DMS53 treated with DMSO at 0.1 percent for 48 hours (cell line): ENCODE data around the gene KRT16.
"Not testable (repeated sequence)": the region's sequence is repeated elsewhere in the genome, so short reads cannot be mapped to it uniquely, and the experiment has no call there.

Experiments used
- DNase-seq: peaks from one replicate; lab custom pipeline; 2025; ENCODE audit not compliant: unreplicated experiment; lab: John Stamatoyannopoulos, UW

The KRT16 gene

GRCh38 chr17:41617136-41617535 lies 4.6 kb upstream of the KRT16 start:
- DNase-seq, result no peak

GRCh38 chr17:41616486-41616885 lies 3.9 kb upstream of the KRT16 start:
- DNase-seq, result not testable (repeated sequence)

DNA sequence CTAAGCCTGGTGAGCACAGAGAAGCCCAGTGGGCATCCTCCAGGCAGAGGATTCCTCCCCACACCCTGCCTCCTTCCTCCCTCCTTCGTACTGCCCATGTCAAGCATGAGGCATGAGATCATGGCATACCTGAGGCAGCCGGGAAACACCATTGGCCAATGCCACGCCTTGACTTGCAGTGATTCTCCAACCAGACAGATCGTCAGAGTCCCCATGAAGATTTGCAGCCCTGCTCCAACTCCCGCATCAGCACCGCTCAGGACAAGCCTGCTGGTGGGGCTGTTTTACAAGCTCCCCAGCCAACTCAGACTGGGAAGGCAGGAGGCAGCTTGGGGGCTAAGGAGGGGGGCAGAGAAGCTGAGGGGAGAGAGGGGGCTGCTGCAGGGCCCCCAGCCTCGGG lies 2.9 kb upstream of the KRT16 start:
- no peak for DNase-seq

DNA sequence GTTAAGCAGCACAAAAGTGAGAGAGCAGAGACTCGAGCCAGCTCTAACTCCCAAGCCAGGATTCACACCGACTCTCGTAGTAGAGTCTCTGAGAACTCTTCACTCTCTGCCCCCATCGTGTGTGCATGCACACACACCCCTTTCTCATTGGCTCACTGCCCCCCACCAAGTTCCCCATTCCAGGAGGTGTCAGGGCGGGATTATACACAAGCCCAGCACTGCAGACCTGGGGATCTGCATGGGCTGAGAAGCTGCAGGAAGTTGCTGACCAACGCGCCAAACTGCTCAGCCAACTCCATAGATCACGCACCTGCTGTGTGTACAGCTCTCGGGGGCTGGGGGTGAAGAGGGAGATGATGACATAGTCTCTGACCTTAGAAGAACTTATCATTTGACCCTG lies 2.2 kb upstream of the KRT16 start:
- DNase-seq, result not testable (repeated sequence)

- no peak for DNase-seq
Observed at GRCh38 chr17:41614098-41614497, 1.5 kb upstream of the KRT16 start.

- no peak for DNase-seq
Observed at GRCh38 chr17:41613277-41614082, 913 bp upstream of the KRT16 start.

DNA sequence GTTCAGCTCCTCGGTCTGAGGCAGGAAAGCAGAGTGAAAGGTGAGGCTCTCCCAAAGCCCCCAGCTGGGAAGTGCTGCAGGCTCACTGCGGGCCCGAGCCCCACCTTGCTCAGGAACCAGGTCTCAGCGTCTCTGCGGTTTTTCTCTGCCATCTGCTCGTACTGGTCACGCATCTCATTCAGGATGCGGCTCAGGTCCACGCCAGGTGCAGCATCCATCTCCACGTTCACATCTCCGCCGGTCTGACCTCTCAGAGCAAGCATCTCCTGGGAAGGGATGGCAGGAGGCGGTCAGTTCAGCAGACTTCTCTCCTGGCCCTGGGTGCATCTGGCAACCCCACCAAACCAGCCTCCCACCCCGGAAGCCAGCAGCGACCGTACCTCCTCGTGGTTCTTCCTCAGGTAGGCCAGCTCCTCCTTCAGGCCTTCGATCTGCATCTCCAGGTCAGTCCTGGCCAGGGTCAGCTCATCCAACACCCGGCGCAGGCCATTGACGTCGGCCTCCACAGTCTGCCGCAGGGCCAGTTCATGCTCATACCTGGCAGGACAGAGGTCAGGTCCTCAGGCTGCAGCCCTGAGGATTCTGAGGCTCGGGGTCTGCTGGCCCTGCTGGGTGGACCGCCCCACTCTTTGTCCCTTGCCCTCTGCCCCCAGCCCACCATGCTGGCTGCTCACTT lies 1.5 kb downstream of the KRT16 start:
- DNase-seq, result no peak

GRCh38 chr17:41610061-41610517 lies 2.5 kb downstream of the KRT16 start:
- not testable (repeated sequence) for DNase-seq

- not testable (repeated sequence) for DNase-seq
Observed at GRCh38 chr17:41606930-41607329, 5.6 kb downstream of the KRT16 start.

DNA sequence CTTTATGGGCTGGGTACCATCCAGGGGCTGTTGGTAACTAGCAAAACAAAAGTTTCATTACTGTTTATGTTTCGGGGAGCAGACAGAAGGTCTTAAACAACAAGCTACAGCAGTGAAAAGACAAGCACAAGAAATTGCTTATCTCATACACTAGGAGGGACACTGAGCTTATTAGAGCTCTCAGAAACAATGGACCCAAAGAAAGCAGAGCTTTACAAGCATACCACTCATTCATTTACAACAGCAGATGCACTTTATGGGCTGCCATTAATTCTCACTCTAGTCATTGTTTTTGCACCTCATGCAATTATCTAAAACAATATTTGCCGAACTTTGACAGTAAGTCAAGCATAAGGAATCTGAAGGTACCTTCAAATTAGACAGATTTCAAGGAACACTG lies 10.0 kb downstream of the KRT16 start:
- no peak for DNase-seq

DNA sequence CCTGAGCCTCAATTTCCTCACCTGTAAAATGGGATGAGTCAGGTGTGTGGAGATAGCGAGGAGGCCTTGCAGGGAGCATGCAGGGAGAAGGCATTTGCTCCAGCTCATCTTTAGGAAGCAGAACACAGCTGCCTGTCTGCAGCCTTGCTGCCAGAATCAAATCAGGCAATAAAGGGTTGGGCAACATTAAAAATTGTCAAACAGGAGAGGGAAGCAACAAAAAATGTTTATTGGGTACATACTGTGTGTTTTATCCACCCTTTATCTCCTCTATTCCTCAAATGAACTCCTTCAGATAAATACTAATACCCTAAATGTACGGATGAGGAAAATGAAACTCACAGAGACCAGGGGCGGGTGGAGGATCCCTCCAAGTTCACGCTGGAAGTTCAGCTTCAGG lies 12.2 kb downstream of the KRT16 start:
- DNase-seq, result no peak

GRCh38 chr17:41599680-41600079 lies 12.9 kb downstream of the KRT16 start:
- DNase-seq, result no peak

- DNase-seq, result no peak
Observed at GRCh38 chr17:41595585-41595984, 17.0 kb downstream of the KRT16 start.

DNA sequence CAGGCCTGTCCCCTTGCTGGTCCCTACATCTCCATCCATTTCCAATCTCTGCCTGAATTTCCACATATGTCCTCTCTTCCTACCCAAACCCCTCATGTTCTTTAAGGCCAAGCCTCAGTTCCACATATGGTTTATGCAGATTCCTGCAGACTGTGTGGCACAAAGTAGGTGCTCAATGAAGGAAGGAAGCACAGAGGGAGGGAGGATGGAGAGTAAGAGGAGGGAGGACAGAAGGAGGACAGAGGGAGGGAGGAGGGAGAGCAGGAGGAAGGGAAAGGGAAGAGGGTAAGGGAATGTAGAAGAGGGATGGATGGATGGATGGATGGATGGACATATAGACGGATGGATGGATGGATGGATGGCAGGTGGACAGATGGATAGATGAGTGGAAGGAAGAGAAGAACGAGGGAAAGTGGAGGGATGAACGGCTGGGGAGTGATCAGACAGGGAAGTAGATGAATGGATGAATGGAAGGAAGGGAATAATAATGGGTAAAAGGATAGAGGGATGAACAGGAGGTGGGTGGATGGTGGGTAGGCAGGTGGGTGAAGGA lies 18.1 kb downstream of the KRT16 start:
- no peak for DNase-seq

DNA sequence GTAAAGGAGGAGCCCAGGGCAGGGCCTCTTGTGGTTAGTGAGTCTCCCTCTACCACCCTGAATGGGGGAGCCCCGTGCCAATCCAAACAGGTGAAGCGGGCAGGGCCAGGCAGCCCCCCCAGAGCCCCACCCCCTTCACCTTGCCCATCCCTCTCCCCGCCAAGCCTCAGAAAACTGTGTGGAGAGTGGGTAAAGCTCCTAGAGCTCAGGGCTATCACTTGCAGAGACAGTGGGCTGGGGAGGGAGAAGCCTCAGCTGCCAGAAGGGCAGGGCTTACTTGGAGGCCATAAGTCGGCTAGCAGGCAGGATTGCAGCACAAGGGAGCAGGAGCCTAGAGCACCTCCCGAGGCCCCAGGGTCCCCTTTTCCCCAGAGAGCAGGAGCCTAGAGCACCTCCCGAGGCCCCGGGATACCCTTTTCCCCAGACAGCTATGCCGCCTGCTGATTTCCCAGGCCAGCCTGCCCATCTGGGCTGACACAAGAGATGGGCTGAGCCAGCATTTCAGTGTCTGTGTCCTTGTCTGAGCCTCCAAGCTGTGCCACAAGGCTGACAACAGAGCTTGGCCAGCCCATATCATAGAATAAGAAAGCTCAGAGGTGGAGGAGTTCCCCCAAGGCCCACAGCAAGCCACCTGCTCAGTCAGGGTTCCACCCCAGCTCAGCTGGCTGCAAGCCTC lies 19.1 kb downstream of the KRT16 start:
- no peak for DNase-seq

DNA sequence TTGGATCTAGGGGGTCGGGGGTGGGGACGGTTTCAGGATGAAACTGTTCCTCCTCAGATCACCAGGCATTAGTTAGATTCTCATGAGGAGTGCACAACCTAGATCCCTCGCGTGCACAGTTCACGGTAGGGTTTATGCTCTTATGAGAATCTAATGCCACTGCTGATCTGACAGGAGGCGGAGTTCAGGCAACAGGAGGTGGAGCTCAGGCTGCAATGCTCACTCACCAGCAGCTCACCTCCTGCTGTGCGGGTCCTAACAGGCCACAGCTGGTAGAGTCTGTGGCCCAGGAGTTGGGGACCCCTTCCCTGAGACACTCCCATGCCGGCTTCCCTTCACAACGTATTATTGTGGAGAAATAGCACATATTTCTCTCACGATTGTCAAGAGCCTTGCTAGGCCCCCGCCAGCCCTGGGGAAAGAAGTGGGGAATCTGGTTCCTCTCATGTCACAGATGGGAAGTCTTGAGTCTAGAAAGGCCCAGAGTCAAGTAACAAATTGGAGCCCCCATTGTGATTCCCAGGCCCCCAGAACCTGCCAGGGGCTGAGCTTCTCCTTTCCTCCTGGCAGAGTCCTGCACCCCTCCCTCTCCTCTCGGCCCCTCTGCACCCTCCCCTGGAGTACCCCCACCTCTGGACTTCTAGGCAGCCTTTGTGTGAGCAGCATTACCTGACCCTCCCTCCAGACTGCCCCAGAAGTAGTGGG lies 19.8 kb downstream of the KRT16 start:
- no peak for DNase-seq

DNA sequence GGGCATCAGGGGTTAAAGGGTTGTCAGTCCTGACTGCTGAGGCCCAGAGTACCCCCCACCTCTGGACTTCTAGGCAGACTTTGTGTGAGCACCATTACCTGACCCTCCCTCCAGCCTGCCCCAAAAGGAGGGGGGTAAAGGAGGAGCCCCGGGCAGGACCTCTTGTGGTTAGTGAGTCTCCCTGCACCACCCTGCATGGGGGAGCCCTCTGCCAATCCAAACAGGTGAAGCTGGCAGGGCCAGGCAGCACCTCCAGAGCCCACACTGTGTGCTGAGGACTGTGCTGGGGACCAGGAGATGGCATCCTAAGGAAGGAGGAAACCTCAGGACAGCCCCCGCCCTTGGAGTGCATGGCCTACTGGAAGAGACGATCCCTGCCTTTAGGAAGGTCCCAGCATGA lies 23.3 kb downstream of the KRT16 start:
- DNase-seq, result no peak

DNA sequence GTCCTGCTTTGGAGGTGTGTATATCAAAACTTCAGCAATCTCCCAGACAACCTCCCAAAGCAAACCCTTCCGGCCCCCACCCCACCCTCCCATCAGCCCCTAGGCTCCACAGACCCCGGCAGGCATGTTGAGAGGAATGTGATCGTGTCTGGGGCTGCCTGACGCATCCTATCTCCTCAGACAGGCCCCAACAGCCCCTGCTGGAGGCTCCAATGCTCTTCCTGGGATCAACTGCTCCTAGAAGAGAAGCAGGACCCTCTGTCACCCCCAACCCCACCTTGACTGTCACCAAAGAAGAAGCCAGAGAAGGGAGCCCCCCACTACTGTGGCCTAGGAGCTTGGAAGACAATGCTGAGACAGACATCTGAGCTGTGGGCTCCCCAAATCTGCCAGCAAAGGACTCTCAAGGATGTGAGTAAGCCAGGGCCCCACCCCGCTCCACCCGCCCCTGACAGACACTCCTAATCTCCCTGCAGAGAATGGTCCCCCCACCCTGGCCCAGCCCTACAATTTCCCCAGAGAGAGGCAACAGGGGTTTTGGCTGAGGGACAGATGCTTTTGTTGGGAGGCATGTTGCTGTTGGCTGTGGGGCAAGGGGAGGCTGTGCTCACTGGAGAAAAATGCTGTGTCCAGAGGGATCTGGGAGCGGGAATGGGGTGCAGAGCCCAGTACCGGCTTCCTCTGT lies 24.3 kb downstream of the KRT16 start:
- no peak for DNase-seq

DNA sequence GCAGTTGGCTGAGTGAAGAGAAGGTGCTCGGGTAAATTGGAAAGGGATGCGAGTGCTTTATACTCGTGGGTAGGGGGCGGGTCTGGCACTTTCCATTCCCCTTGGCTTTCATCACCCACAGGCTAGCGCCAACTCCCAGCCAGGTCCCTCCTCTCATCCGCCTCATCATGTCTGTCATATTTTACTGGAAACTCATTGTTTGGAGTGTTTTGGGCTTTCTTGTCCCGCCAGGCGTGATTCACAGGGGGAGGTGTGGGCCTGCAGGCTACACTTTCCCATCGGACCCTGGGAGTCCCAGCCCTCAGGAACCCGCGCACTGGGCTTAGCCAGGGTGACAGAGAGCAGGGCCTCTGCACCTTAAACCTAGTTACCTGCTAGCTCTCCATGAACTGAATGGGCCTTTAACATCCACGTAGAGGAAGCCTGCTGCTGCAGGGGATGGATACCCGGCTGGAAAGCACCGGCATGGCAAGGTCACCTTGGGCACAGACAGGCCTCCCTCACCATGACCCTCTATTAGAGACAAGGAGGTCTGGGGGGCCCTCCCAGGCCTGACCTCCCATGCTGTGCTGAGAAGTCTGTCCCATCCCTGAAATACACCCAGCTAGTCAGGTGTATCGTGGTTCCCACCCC lies 25.6 kb downstream of the KRT16 start, which contains the start of gene KRT14:
Gene KRT14, minus strand, starts transcription at position 33 of the 633 bp plus-strand sequence. CDS start 61 bp downstream, outside the sequence.
- no peak for DNase-seq
